Kidney (tissue), 14 donors: Measurements from ENCODE around the gene PRELID3B. TPM values are rescaled to one million over a fixed set of nuclear protein-coding genes. Genes with fewer than 3 reads are reported as not detected.
"Not testable (repeated sequence)": the region's sequence is repeated elsewhere in the genome, so short reads cannot be mapped to it uniquely, and the experiment has no call there.

Experiments
- DNase-seq, 5 donors: peaks; one replicate each; pipeline ENCODE4 v3.0.0-alpha.2; 2013 to 2020
- FAIRE-seq: peaks from 2 replicates; lab custom pipeline; 2012; peaks lifted over from hg19 to GRCh38; lab: Jason Lieb, UNC
- H3K27ac ChIP-seq, 2 donors: one replicate each; pipeline ENCODE4 v1.7.0; 2013; ENCODE audit warnings: low read depth in 2 of 2, low read length in 2 of 2, inconsistent platforms in 1 of 2
- H3K27me3 ChIP-seq: one replicate; pipeline ENCODE4 v1.7.1; 2013; ENCODE audit warnings: low read length, inconsistent platforms; ENCODE audit not compliant: control insufficient read depth, insufficient read depth
- H3K36me3 ChIP-seq, 3 donors: one replicate each; pipeline versions ENCODE4 v1.7.0 to v1.7.1; 2013; ENCODE audit warnings: low read length in 3 of 3, control low read depth in 1 of 3, inconsistent platforms in 1 of 3; ENCODE audit not compliant: insufficient read depth in 3 of 3, control insufficient read depth in 2 of 3
- H3K4me1 ChIP-seq, 3 donors: one replicate each; pipeline versions ENCODE4 v1.7.0 to v1.7.1; 2013; ENCODE audit warnings: low read length in 3 of 3, inconsistent platforms in 1 of 3, low read depth in 1 of 3; ENCODE audit not compliant: control insufficient read depth in 2 of 3, insufficient read depth in 2 of 3
- H3K4me3 ChIP-seq, 3 donors: one replicate each; pipeline versions ENCODE4 v1.7.0 to v1.8.1; 2013; ENCODE audit warnings: low read length in 3 of 3, control low read depth in 1 of 3, inconsistent platforms in 1 of 3
- H3K9ac ChIP-seq, 3 donors: one replicate each; pipeline versions ENCODE4 v1.7.0 to v1.7.1; 2013; ENCODE audit warnings: low read length in 3 of 3, control low read depth in 1 of 3, inconsistent platforms in 1 of 3
- H3K9me3 ChIP-seq, 3 donors: one replicate each; pipeline versions ENCODE4 v1.7.0 to v1.7.1; 2013; ENCODE audit warnings: low read length in 3 of 3, control low read depth in 1 of 3, inconsistent platforms in 1 of 3; ENCODE audit not compliant: control insufficient read depth in 2 of 3, insufficient read depth in 1 of 3
- intact Hi-C: fragments of 100-400 bp; cut with DNase I; formaldehyde crosslinking; loops from one replicate; pipeline ENCODE4 v1.11.1; 2022
- polyA plus RNA-seq: library from polyadenylated mRNA; stranded (reverse); fragments of 350-450 nt; fragmentation: Illumina TruSeq; extraction: RNeasy Lipid Tissue Mini Kit (QIAGEN cat#74804); gene quantifications from one replicate; pipeline ENCODE4 v1.2.3, GENCODE V29; 2014; ENCODE audit warnings: low read depth, low replicate concordance; ENCODE audit not compliant: insufficient read depth
- total RNA-seq: library from RNA; stranded (reverse); fragmentation: NEBNext Ultra II Directional; extraction: Animal tissue kit (Norgen Biotek cat#: 25700); gene quantifications from one replicate; pipeline ENCODE4 v1.2.1, GENCODE V29; 2021
- TF ChIP-seq, protein P1 (sequence below): IDR thresholded peaks from 3 replicates; pipeline ENCODE4 v1.5.1; 2012; ENCODE audit warnings: mild to moderate bottlenecking, moderate library complexity, borderline replicate concordance; ENCODE audit not compliant: insufficient read depth; ENCODE audit errors: extremely low read depth
- donor health status: control.
- donor health status: control.
- donor health status: control.
- donor health status: control.
- donor health status: control.
- donor health status: DM: yes; HTN: yes; CAD: no.
- donor health status: Normal renal cell carcinoma (clear cell type).

The PRELID3B gene
- total and polyA plus RNA-seq, 2 donors from 2014 or later = 26.4 to 38.5 TPM

DNA sequence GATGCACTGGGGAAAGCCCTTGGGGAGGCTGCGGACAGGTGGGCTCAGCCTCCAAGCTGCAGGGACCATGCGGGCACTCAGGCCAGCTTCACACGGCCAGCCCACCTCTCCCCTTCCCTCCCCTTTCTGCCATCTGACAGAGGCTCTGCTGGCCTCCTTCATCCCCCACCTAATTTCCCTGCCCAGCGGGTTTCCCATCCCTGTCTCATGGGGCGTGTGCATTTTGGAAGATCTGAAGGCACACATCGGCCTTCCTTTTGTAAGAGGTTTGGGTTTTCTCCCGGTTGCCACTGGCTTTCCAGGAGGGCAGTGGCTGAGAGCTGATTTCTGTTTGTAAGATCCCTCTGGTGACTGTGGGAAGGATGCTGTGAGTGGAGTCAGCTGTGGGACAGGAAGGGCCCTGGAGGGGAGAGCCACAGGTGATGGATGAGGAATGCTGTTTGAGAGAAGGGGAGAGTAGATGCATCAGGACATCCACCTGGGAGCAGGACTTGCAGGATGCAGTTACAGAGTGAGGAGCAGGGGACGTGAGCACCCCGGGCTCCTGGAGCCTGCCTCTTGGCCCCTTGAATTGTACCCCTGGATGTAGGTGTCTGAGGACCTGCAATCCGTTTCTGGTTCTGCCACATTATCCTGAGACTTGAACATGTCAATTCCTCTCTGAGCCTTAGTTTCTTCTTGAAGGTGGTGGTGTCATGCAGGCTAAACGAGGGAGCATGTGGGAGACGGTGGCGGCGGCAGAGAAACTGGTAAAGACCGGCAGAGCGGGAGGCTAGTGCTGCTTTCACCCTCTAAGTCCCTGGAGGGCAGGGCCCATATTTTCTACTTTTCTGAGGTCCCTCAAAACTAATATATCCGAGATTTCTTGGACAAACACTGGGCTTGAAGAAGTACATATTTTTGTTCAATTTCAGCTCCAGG is 29.3 kb downstream of the PRELID3B start:
- peak in 1 of 5 donors; percentile 26 for DNase-seq
- H3K9ac ChIP-seq = no peak overlapping the region

DNA sequence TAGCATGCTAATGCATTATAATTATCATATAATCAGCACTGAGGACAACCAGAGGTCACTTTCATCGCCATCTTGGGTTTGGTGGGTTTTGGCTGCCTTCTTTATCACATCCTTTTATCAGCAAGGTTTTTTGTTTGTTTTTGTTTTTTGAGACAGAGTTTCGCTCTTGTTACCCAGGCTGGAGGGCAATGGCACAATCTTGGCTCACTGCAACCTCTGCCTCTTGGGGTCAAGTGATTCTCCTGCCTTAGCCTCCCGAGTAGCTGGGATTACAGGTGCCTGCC is 30.8 kb downstream of the PRELID3B start:
- intact Hi-C loops, FAIRE-seq, H3K36me3 ChIP-seq, H3K4me1 ChIP-seq, DNase-seq, H3K9me3 ChIP-seq, H3K27me3 ChIP-seq, H3K9ac ChIP-seq: not testable (repeated sequence)
- Histone ChIP-seq H3K27ac (peak overlapping the region in 1 of 2 donors; percentile 16), H3K4me3 (peak overlapping the region in 1 of 3 donors; percentile 12)

More for the DNA sequence above, 29.3 kb downstream of the PRELID3B start:
- TF ChIP-seq, protein P1, sequence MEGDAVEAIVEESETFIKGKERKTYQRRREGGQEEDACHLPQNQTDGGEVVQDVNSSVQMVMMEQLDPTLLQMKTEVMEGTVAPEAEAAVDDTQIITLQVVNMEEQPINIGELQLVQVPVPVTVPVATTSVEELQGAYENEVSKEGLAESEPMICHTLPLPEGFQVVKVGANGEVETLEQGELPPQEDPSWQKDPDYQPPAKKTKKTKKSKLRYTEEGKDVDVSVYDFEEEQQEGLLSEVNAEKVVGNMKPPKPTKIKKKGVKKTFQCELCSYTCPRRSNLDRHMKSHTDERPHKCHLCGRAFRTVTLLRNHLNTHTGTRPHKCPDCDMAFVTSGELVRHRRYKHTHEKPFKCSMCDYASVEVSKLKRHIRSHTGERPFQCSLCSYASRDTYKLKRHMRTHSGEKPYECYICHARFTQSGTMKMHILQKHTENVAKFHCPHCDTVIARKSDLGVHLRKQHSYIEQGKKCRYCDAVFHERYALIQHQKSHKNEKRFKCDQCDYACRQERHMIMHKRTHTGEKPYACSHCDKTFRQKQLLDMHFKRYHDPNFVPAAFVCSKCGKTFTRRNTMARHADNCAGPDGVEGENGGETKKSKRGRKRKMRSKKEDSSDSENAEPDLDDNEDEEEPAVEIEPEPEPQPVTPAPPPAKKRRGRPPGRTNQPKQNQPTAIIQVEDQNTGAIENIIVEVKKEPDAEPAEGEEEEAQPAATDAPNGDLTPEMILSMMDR = no peak
- H3K36me3 ChIP-seq = no peaks in the 10 kb centered on the region
- intact Hi-C loops = no loop called here
- FAIRE-seq = no peak
- no peaks in the 10 kb centered on the region for H3K9me3 ChIP-seq
- H3K27me3 ChIP-seq = no peaks in the 10 kb centered on the region
- H3K4me1 ChIP-seq = peaks cover 0 to 9% (median 5%) of the 10 kb centered on the region in 3 donors
- H3K4me3 ChIP-seq = no peak overlapping the region
- H3K27ac ChIP-seq = no peak overlapping the region

DNA sequence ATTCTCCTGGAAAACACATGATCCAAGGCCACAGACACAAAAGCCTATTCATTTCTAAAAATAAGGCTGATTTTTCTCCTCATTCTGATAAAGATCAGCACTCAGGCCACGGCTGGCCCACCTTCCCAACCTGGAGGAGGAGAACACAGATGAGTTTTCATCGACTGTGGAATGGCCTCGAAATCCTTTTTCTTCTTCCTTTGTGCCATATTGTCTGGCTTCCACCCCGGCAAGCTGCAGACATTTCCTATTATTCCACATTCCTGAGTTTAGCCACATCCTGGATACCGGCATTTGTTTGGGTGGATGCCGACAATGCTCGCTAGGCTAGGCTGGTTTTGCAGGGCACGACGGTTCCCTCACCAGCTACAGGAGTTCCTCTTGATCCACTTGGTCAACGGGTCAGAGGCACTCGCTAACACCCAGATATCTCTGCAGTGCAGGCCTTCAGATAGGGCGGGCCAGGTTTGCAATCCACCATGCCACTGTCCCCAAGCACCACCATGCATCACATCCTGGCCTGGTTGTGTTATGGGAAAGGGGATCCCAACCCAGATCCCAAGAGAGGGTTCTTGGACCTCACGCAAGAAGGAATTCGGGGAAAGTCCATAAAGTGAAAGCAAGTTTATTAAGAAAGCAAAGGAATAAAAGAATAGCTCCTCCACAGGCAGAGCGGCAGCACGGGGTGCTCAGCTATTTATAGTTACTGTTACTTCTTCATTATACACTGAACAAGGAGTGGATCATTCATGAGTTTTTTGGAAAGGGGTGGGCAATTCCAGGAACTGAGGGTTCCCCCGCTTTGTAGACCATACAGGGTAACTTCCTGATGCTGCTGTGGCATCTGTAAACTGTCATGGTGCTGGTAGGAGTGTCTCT is 31.4 kb downstream of the PRELID3B start:
- no peaks in the 10 kb centered on the region for H3K9me3 ChIP-seq
- H3K4me3 ChIP-seq = peak overlapping the region in 1 of 3 donors; percentile 12
- no peaks in the 10 kb centered on the region for H3K27me3 ChIP-seq
- TF ChIP-seq, protein P1 = no peak
- peak in 1 of 5 donors; percentile 78 for DNase-seq
- no peaks in the 10 kb centered on the region for H3K36me3 ChIP-seq
- H3K9ac ChIP-seq = no peak overlapping the region
- peaks cover 0 to 9% (median 5%) of the 10 kb centered on the region in 3 donors for H3K4me1 ChIP-seq
- H3K27ac ChIP-seq = peak overlapping the region in 1 of 2 donors; percentile 46
- intact Hi-C loops = no loop called here
- FAIRE-seq = no peak
